ENCODE data around the gene PHF19. TPM values are rescaled to one million over a fixed set of nuclear protein-coding genes. Genes with fewer than 3 reads are reported as not detected.

Gene PHF19
- total and polyA plus RNA-seq, 2 of the 8 experiments (the other 6 are each of a cell fraction or from before 2014, with no cell fraction given) = 28.2 to 31.8 TPM

DNA sequence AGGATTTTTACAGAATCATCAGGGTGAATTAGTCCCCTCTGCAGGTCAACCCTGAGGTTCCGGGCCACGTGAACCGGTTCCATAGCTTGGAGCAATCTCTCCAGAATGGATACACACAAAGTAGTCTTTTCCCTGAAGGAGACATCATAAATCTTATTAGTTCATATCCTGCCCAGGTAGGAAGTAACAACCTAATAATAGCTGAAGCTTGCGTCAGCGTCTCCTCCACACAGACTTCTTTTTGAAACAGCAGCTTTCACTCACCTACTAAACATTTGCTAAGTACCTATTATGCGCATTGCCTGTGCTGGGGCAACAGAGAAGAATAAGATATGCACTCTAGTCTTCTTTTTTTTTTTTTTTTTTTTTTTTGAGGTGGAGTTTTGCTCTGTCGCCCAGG lies 43.7 kb downstream of the PHF19 start:
- Histone ChIP-seq H3K4me1 (replicated peaks in 1 of 4; ENCODE audit: control insufficient read depth in 3 of 4, insufficient read depth in 4 of 4, low read length in 3 of 4) (no peaks in the 10 kb centered on the region; a peak in 1 of 7 replicates), H3K9me3 (ENCODE audit: insufficient read depth in 2 of 2, low read depth in 1 of 2, low read length in 1 of 2) (no peaks in the 10 kb centered on the region), H3K36me3 (ENCODE audit: control insufficient read depth in 2 of 4, insufficient read depth in 4 of 4, low read length in 3 of 4) (peaks cover 12 to 38% (median 29%) of the 10 kb centered on the region in 4 experiments), H4K8ac (ENCODE audit: extremely low read depth, insufficient read depth, low read length) (no peak overlapping the region), H3K4ac (replicated peaks; ENCODE audit: insufficient read length, low read depth, low read length) (no peak overlapping the region), H2BK15ac (ENCODE audit: low read length) (no peak overlapping the region), H3K14ac (ENCODE audit: insufficient read length) (no peak overlapping the region), H3K79me2 (ENCODE audit: control insufficient read depth in 1 of 2, insufficient read depth in 2 of 2, low read length in 2 of 2) (peaks cover 0 to 19% of the 10 kb centered on the region in 2 experiments; a peak in 2 of 4 replicates), H3K9ac (replicated peaks in 1 of 4; ENCODE audit: extremely low read depth in 1 of 4, low read depth in 3 of 4, low read length in 3 of 4) (no peak overlapping the region), H3K23me2 (ENCODE audit: low read depth, low read length) (no peaks in the 10 kb centered on the region; the same call in 1 of the 2 replicates), H3K23ac (ENCODE audit: insufficient read length) (no peak overlapping the region), H2BK120ac (replicated peaks; ENCODE audit: low read depth, low read length) (no peak overlapping the region), H3K27ac (ENCODE audit: low read depth, low read length) (0 out of 2 replicates have a peak overlapping the region, but pooled peaks have one; percentile 19), H2AK5ac (ENCODE audit: low read depth, low read length) (no peak overlapping the region), H3K4me2 (ENCODE audit: insufficient read depth in 1 of 2, low read depth in 2 of 2, low read length in 2 of 2) (no peak overlapping the region), H4K20me1 (replicated peaks in 1 of 2; ENCODE audit: control insufficient read depth in 1 of 2, insufficient read depth in 2 of 2, low read length in 2 of 2) (peaks cover 0 to 2% of the 10 kb centered on the region in 2 experiments), H3K27me3 (replicated peaks in 1 of 4; ENCODE audit: control insufficient read depth in 3 of 4, extremely low read depth in 1 of 4, insufficient read depth in 3 of 4, low read length in 3 of 4) (no peaks in the 10 kb centered on the region), H4K5ac (ENCODE audit: insufficient read length, low read depth, low read length) (no peak overlapping the region), H3K18ac (ENCODE audit: extremely low read depth, low read length) (no peak overlapping the region), H2BK12ac (ENCODE audit: low read depth, low read length) (no peak overlapping the region), H3K4me3 (ENCODE audit: extremely low read depth in 1 of 4, insufficient read depth in 2 of 4, low read depth in 3 of 4, low read length in 4 of 4) (no peak overlapping the region), H2AFZ (ENCODE audit: low read length) (no peak overlapping the region), H3K79me1 (ENCODE audit: low read depth, low read length) (no peaks in the 10 kb centered on the region), H4K91ac (replicated peaks; ENCODE audit: insufficient read length, low read length) (no peak overlapping the region), H3K56ac (replicated peaks; ENCODE audit: insufficient read length, low read depth, low read length) (no peak overlapping the region), H2BK20ac (ENCODE audit: low read length) (no peak overlapping the region), H2BK5ac (ENCODE audit: low read depth, low read length) (no peak overlapping the region)
- ChIA-PET CTCF (ENCODE audit: partially characterized antibody) (interaction anchor here (0.9 to 1.4 kb wide), 2 partner anchors 40 to 50 kb away, joined by 3 read pairs; partner anchors contain the start of gene FBXW2), POLR2A (ENCODE audit: partially characterized antibody) (interaction anchor here (0.9 to 3.0 kb wide), 8 partner anchors 9 to 107 kb away, joined by 3 to 8 read pairs (median 4); partner anchors contain the start of gene PSMD5)
- 95% methylated on average over 6 of the region's 7 CpGs; no CpG with 5 or more reads in 1 of the 2 experiments for WGBS, 2 experiments (ENCODE audit: extremely low coverage in 1 of 2, insufficient coverage in 1 of 2, insufficient read length in 1 of 2, insufficient replicate concordance in 2 of 2, low coverage in 1 of 2, low lambda C conversion rate in 2 of 2, missing lambda C conversion rate in 1 of 2)
- DNase-seq (ENCODE audit: low read depth in 1 of 2, low spot score in 2 of 2) = no peak
- no peak for FAIRE-seq
- TF ChIP-seq TEAD4 (IDR thresholded peaks at IDR 0.05; ENCODE audit: low read depth, low read length) (no peak), BACH1 (IDR thresholded peaks at IDR 0.05; ENCODE audit: low read length) (no peak), CEBPB (IDR thresholded peaks at IDR 0.05; ENCODE audit: low read depth, low read length) (no peak), TAF7 (optimal IDR thresholded peaks at IDR 0.05; ENCODE audit: borderline replicate concordance, low read depth, low read length) (no peak), CREB1 (IDR thresholded peaks at IDR 0.05) (no peak), CTBP2 (IDR thresholded peaks at IDR 0.05; ENCODE audit: borderline replicate concordance, insufficient read depth, insufficient read length, low read length) (no peak), KDM4A (IDR thresholded peaks at IDR 0.05; ENCODE audit: low read depth, low read length, severe bottlenecking) (no peak), USF2 (IDR thresholded peaks at IDR 0.05; ENCODE audit: low read length) (no peak)
